HG02943 (cell line): Measurements from ENCODE around the gene STK17A.

Experiments
- ATAC-seq: cut with Tn5 transposase; IDR thresholded peaks from one replicate; pipeline ENCODE4 v1.9.1; 2021; ENCODE audit warnings: mild to moderate bottlenecking, low read depth, moderate library complexity; ENCODE audit not compliant: unreplicated experiment

The STK17A gene

GRCh38 chr7:43582503-43583423, at the start of gene STK17A:
TSS of gene STK17A (plus strand) at chr7:43583108. CDS start at chr7:43583244, 136 bp downstream.
- ATAC-seq, result peak; percentile 66

GRCh38 chr7:43533801-43534479, 49.0 kb upstream of the STK17A start:
- ATAC-seq, result no peak

GRCh38 chr7:43535031-43535451, 47.9 kb upstream of the STK17A start:
- ATAC-seq, result no peak

- no peak for ATAC-seq
Measured at GRCh38 chr7:43535810-43536585, 46.9 kb upstream of the STK17A start.

- ATAC-seq, result no peak
Measured at GRCh38 chr7:43536773-43537172, 46.1 kb upstream of the STK17A start.

- no peak for ATAC-seq
Measured at GRCh38 chr7:43537765-43538403, 45.0 kb upstream of the STK17A start.

- no peak for ATAC-seq
Measured at GRCh38 chr7:43538404-43538771, 44.5 kb upstream of the STK17A start.

- no peak for ATAC-seq
Measured at GRCh38 chr7:43540471-43540870, 42.4 kb upstream of the STK17A start.

GRCh38 chr7:43542716-43543115, 40.2 kb upstream of the STK17A start:
- ATAC-seq, result no peak

- no peak for ATAC-seq
Measured at GRCh38 chr7:43546231-43546630, 36.7 kb upstream of the STK17A start.

GRCh38 chr7:43550427-43550826, 32.5 kb upstream of the STK17A start:
- ATAC-seq, result no peak

GRCh38 chr7:43552122-43552521, 30.8 kb upstream of the STK17A start:
- ATAC-seq, result no peak

- no peak for ATAC-seq
Measured at GRCh38 chr7:43553999-43554398, 28.9 kb upstream of the STK17A start.

GRCh38 chr7:43554423-43554822, 28.5 kb upstream of the STK17A start:
- ATAC-seq, result no peak

- no peak for ATAC-seq
Measured at GRCh38 chr7:43557831-43558495, 24.9 kb upstream of the STK17A start.

- no peak for ATAC-seq
Measured at GRCh38 chr7:43559171-43559945, 23.6 kb upstream of the STK17A start.

- no peak for ATAC-seq
Measured at GRCh38 chr7:43559946-43560335, 23.0 kb upstream of the STK17A start.

- no peak for ATAC-seq
Measured at GRCh38 chr7:43560742-43561330, 22.1 kb upstream of the STK17A start.

GRCh38 chr7:43562383-43562782, 20.5 kb upstream of the STK17A start:
- no peak for ATAC-seq
